Germinal center (tissue), 1 donor: Measurements from ENCODE around the gene PPP1CA.
"Not testable (repeated sequence)": the region's sequence is repeated elsewhere in the genome, so short reads cannot be mapped to it uniquely, and the experiment has no call there.

Experiments
- DNase-seq: peaks from one replicate; pipeline ENCODE4 v3.0.0; 2012; ENCODE audit warnings: mixed read lengths, low spot score

Gene PPP1CA

DNA sequence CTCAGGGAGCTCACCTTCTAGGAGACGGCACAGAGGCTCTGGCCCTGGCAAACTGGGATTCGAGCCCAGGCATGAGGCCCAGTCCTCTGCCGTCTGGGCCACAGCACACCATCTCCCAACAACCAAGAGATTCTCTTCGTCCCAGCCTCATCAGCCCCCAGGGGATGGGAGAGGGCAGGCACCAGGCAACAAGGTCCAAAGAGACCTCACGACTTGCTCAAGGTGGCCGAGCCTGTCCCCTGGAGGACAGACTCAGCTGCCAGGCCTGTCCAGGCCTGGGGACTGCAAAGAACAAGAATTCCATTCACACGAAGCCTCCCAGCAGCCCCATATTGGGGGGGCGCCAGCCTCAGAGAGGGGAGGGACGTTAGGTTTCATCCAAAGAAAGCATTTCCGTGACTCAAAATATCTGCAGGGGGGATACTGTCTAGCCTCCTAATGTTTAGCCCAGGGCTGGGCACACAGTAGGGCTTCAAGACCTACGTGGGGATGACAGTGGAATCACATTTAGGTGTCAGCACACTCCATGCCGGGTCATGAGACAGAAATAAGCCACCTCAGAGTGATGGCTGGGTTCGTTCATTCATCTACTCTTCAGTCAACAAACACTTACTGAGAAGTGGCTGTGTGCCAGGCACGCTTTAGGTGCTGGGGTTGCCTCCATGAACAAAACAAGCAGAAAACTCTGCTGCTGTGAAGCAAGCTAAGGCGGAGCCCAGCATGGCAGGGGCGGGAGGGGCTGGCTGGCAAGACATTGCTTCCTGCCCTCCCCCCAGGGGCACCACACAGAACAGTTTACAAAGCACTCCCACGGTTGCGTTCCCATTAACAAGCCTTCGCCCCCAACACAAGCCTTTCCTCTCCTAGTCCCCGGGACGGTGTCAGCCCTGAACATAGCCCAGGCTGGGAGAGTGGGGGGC is 15.0 kb upstream of the PPP1CA start:
- no peak for DNase-seq

DNA sequence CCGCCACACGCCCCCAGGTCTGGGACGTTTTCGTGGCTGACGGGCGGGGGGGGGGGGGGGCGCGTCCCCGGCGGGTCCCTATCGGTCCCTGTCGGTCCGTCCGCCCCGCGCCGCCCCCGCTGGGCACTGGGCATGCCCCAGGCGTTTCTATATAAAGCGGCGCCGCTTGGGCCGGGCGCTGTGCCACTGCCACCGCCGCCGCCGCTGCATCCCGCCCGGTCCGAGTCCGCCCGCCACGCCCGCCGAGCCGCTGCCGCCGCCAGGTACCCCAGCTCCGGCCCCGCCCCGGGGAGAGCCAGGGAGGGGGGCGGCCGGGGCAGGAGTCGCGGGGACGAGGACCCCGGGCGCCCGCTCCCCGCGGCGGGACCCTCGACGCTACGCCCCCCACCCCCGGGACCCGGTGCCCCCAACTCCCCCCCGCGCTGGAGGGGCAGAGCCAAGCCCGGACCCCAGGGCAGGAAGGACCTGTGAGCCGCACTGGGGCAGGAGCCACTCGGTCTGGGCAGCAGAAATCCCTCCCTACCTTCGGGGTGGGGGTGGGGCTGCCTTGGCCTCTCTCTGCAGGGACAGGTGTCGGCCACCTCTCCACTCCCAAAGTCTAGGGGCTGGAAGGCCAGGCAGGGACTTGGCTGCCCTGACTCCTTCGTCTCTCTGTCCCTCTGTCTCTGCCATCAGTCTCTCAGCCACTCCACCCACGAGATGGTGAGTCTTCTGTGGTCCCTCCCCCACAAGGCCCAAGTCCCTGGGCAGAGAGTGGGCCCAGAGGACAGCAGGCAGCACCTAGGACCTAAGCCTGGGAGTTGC is 14.0 kb upstream of the PPP1CA start, which contains the start of gene CARNS1:
Gene CARNS1, plus strand, starts transcription at position 178 of the 804 bp plus-strand sequence. Its CDS starts 522 bp downstream, at position 700.
- DNase-seq = no peak

DNA sequence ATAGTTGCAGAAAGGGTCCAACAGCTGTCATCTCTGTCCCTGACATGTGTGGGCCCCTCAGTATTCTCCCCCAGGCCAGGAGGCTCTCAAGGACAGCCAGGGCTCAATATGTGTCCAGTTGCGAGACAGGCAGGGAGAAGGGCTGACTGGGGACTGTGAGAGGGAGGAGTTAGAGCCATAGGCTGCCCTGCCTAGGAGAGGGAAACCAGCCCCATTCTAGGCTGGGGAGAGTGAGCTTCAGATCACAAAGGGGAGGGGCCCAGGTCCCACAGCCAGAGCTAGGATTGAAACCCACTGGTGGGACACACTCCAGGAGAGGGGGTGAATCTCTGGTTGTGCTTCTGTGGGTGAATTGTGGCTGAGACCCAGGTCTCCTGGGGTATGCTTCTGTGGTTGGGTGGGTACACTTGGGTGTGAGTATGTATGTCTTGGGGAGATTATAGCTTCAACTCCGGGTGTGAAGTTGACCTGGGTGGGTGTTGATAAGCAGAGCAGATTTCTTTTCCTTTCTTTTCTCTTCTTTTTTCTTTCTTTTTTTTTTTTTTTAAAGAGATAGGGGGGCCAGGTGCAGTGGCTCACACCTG is 11.7 kb upstream of the PPP1CA start:
- no peak for DNase-seq

- DNase-seq = no peak
These were observed 11.0 kb upstream of the PPP1CA start for GRCh38 chr11:67412495-67413179.

GRCh38 chr11:67411785-67412152 is 10.1 kb upstream of the PPP1CA start:
- no peak for DNase-seq

GRCh38 chr11:67410984-67411784 is 9.5 kb upstream of the PPP1CA start:
- no peak for DNase-seq

DNA sequence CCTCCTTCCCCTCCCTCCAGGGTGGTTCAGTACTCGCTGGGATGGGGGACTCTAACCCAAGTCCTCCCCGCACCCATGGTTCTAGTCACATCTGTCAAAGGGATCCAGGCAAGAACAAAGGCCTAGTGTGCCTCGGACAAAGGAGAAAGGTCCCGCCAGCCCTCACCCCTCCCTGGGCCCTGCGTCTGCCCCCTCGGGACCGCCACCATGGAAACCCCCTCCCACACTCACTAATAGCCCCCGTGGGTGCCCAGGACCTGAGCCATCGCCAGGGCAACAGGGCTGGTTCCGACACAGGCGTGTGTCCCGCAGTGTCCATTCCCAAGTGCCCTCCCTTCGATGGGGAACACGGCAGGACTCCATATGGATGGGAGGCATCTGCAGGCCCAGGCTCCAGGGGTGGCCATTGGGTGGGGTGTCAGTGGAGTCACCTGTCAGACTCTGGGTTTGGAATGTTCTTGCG is 8.7 kb upstream of the PPP1CA start:
- no peak for DNase-seq

GRCh38 chr11:67409781-67410368 is 8.2 kb upstream of the PPP1CA start:
- DNase-seq = peak; percentile 25

- peak; percentile 79 for DNase-seq
These were observed 7.6 kb upstream of the PPP1CA start for GRCh38 chr11:67409261-67409666.

DNA sequence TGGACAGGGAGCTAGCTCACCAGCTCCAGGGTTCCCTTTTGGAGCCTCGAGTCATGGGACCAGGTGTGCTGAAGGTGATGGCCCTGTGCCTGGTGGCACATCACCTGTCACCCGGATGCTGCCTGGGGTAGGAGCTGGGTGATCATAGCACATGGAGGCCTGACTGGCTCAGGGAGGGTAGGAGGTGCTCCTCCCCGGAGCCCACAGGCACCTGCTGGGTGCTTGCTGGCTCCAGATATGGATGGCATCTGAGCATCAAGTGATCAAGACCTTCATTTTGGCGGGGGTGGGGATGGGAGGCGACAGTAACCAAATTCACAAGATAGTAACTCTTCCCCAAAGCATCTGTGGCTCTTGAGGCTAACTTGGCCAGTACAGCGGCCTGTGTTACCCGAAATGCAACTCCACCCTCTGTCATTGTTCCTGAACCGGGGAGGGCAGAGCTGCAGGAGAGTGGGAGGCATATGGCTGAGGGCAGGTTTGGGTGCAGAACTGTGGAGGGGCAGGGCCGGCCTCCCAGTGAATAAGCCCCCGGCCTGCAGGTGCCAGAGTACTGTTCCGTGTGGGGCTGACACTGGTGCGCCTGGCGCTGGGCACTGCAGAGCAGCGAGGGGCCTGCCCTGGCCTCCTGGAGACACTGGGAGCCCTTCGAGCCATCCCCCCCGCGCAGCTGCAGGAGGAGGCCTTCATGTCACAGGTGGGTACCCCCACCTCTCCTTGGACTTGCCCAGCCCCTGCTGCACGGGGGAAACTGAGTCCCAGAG is 7.0 kb upstream of the PPP1CA start:
- DNase-seq = no peak

GRCh38 chr11:67407688-67408163 is 6.1 kb upstream of the PPP1CA start:
- no peak for DNase-seq

DNA sequence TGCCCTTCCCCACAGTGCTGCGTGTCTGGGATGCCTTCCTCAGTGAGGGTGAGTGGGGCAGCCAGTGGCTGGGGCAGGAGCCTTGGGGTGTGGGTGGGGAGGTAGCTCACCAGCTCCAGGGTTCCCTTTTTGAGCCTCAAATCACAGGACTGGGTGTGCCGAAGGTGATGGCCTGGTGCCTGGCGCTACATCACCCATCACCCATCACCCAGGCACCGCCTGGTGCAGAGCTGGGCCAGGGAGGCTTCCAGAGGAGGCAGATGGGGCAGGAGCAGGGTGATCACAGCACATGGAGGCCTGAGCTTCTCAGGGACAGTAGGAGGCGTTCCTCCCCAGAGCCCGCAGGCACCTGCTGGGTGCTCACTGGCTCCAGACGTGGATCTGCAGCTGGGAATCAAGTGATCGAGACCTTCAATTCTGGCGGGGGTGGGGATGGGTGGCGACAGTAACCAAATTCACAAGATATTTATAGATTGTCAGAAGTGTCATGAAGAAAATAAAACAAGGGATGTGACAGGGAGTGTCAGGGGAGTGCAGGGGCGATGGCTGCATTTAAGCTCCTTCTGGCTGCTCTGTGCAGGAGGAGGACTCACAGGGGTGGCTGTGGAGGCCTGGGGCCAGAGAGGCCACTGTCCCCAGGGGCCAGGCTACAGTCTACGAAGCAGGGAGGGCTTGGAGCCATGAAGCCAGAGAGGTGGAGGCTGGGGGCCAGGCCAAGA is 5.5 kb upstream of the PPP1CA start:
- DNase-seq = no peak

- no peak for DNase-seq
These were observed 4.8 kb upstream of the PPP1CA start for GRCh38 chr11:67406420-67406968.

DNA sequence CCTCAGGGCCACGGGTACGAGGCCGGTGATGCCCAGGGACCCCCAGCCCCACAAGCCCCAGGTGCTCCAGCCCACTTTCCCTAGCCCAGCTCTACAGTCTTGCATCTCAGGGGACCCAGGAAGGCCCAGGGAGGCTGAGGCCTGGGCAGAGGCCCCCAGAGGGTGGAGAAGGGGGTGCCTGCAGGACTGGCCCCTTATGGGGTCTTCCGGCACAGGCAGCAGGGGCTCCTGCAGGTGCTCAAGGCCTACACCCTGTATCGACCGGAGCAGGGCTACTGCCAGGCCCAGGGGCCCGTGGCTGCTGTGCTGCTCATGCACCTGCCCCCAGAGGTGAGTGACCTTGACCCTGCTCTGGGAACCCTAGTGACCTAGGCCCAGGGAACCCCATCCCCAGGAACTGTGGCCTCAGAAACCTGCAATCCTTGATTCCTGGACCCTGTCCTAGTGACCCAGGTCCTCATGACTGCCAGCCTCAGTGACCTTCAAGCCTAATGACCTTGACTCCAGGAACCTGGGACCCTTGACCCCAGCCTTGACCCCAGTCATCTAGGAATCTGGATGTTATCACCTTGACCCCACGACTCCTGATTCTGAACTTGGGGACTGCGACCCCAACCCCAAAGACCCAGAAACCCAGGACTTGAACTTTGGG is 4.2 kb upstream of the PPP1CA start:
- no peak for DNase-seq

DNA sequence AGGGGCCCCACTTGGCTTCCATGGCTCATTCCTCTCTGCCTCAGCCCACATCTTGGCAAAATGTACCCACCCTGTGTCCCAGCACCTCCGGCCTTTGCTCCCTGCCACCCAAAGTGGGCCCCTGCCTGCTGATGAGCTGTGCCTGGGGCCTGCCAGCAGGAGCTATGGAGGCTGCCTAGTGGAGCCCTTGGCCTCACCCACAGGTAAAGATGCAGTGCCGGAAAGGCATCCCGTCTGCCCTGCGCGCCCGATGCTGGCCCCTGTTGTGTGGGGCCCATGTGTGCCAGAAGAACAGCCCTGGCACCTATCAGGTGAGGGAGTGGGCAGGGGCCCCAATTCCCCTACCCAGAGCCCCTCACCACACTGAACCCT is 3.5 kb upstream of the PPP1CA start:
- DNase-seq = no peak

DNA sequence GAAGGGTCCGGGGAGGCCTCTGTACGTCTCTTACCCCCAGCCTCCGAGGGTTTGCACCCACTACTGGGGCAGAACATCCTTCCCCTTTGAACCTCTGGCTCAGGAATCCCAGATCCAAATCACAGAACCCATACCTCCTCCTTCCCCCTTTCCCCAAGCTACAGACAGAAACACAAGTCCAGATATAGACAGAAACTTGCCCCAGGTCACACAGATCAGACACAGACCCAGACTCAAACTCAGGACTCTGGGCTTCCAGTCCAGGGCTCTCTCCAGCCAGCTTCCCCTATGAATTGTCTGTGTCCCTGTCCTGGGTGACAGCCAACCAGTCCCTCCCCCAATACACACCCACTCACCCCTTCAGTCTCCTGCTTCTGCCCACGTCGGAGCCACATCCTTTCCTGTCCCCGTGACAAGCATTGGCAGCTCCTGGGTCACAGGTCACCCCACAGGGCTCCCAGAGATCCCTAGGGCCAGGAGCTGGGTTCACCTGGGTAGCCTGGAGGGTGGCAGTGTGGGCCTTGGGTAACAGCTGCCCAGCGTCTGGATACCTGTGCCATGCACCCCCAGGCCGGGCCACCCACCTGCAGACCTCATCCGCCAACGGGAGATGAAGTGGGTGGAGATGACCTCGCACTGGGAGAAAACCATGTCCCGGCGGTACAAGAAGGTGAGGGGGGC is 3.0 kb upstream of the PPP1CA start:
- DNase-seq = no peak

GRCh38 chr11:67403085-67403484 is 1.4 kb upstream of the PPP1CA start:
- DNase-seq = not testable (repeated sequence)
